Measurements from ENCODE around the gene VAC14.
A peak's percentile ranks its signal among the peaks of the same experiment; 100 is the strongest.
"Not testable (repeated sequence)": the region's sequence is repeated elsewhere in the genome, so short reads cannot be mapped to it uniquely, and the experiment has no call there.

Gene VAC14

DNA sequence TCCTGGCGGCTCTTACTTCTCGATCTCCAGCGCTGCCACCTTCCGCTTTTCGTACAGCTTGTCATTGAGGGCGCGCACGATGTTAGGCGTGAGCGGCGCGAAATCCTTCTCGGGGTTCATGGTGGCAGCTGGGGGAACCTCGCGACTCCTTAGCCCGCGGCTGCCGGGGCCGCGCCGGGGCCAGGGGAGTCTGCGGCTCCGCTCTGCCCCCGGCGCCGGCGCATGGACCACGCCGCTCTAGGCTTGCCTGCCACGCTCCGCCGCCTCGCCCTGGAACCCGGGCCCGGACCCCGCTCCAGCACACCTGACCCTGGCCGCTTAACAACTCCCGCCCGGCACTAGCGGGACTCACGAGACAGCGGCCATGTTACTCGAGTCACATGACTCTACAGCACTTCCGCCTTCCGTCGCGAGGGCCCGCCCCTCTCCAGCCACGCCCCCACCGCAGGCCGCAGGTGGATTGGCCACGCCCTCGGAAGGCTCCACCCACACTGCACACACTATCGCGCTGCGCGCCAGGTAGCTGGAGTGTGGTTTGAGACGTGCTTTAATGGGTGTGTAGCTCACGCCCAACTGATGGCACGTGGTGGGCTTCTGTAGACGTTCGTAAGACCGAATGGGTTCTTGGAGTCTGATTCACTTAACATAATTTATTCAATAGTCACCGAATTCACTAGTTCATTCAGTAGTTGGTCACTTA lies at the start of gene VAC14:
Gene VAC14 (minus strand): TSS at position 378 of the 700 bp plus-strand sequence. CDS start 258 bp downstream, at position 120.
- peak; percentile 97 for DNase-seq (ENCODE audit: extremely low spot score, insufficient read length, low read depth)
- peak; percentile 93 for FAIRE-seq

- not testable (repeated sequence) for DNase-seq (ENCODE audit: extremely low spot score, insufficient read length, low read depth); FAIRE-seq
Observed at GRCh38 chr16:70823498-70824118, 22.6 kb upstream of the VAC14 start.

- DNase-seq (ENCODE audit: extremely low spot score, insufficient read length, low read depth); FAIRE-seq: not testable (repeated sequence)
Observed at GRCh38 chr16:70822734-70823133, 21.8 kb upstream of the VAC14 start.

GRCh38 chr16:70818088-70818487 lies 17.1 kb upstream of the VAC14 start:
- not testable (repeated sequence) for FAIRE-seq; DNase-seq (ENCODE audit: extremely low spot score, insufficient read length, low read depth)

DNA sequence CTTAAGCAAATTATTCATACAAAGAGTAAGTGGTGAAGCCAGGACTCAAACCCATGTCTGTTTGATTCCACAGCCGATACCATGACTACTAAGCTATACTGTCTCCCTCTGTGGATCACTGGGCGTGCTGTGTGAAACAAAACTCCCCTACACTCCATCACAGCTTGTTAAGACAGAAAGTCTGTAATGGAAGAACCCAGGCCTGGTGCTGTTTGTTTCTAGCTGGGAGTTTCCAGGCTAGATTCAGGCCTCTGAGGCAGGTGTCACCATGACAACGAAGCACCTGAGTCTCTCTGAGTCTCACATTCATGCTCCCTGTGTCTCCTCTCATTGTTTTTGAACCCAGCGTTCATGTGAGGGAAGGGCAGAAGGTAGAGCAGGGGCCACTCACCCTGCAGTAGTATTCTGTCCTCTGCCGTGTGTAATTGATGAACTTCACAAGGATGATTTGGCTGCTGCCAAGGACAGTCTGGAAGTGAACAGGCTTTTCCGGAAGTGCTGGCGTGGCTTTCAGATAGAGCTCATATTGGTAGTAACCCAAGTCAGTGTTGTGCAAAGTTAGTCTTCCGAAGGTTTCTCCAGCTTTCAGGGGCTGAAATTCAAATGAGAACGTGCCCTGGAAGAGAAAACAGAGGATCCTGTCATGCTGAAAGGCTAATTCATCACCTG lies 8.6 kb upstream of the VAC14 start:
- FAIRE-seq (no peak), DNase-seq (ENCODE audit: extremely low spot score, insufficient read length, low read depth) (no peak)

DNA sequence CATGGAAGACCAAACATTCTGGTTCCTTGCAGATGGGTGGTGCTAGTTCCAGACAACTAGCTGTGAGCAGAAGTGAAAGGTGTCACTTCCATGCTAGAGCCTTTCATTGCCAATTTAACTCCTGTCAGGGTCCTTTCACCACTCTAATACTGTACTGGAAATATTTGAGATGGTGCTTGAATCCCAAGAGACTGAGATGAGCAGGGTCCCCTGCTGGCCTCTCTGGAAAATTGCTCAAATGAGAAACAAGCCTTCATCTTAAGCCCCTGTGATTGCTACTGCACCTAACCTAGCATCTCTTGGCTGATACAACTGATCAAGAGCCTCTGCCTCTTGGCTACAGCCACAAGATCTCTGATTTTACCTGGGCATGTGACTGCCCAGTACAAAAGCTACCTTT lies 7.4 kb upstream of the VAC14 start:
- FAIRE-seq (no peak), DNase-seq (ENCODE audit: extremely low spot score, insufficient read length, low read depth) (no peak)

- DNase-seq (ENCODE audit: extremely low spot score, insufficient read length, low read depth) (no peak), FAIRE-seq (no peak)
Observed at GRCh38 chr16:70805787-70806186, 4.8 kb upstream of the VAC14 start.

DNA sequence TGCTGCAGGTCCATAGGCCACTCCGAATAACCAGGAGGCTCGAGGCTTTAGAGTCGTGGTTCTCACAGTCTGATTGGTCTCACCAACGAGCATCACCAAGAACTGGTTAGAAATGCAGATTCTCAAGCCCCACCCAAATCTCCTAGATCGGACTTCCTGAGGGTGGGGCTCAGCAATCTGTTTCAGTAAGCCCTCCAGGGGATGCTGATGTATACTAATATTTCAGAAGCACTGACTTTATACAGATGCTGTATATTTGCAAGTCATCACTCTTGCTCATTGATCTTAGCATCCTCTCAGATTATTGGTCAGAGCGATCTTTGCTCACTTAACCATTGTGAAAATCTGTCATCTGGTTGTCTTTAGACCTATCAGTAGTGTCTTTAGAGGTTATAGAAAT lies 4.4 kb upstream of the VAC14 start:
- FAIRE-seq (no peak), DNase-seq (ENCODE audit: extremely low spot score, insufficient read length, low read depth) (no peak)

GRCh38 chr16:70804734-70805169 lies 3.8 kb upstream of the VAC14 start:
- DNase-seq (ENCODE audit: extremely low spot score, insufficient read length, low read depth) (no peak), FAIRE-seq (no peak)

GRCh38 chr16:70804153-70804733 lies 3.3 kb upstream of the VAC14 start:
- DNase-seq (ENCODE audit: extremely low spot score, insufficient read length, low read depth) (no peak), FAIRE-seq (no peak)

- DNase-seq (ENCODE audit: extremely low spot score, insufficient read length, low read depth) (no peak), FAIRE-seq (no peak)
Observed at GRCh38 chr16:70803319-70803718, 2.4 kb upstream of the VAC14 start.

GRCh38 chr16:70801611-70802010 lies 653 bp upstream of the VAC14 start:
- FAIRE-seq (no peak), DNase-seq (ENCODE audit: extremely low spot score, insufficient read length, low read depth) (no peak)

DNA sequence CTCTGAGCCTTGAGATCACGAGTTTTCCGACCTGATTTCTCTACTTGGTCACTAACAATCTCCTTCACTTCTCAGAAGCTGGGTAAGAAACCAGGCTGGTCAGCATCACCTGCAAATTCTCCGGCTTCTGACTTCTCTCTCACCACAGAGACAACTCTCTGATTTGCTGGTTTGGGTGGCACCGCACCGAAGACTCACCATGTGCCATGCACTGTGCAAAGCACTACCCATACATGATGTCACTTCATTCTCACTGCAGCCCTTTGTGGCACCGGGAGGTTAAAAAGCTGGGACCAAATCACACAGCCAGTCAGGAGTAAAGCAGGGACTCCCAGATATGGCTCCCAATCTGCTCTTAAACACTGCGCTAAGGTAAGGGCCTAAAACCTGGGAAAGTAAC lies 647 bp downstream of the VAC14 start:
- DNase-seq (ENCODE audit: extremely low spot score, insufficient read length, low read depth) (no peak), FAIRE-seq (no peak)

- DNase-seq (ENCODE audit: extremely low spot score, insufficient read length, low read depth) (no peak), FAIRE-seq (no peak)
Observed at GRCh38 chr16:70796301-70796700, 4.7 kb downstream of the VAC14 start.

DNA sequence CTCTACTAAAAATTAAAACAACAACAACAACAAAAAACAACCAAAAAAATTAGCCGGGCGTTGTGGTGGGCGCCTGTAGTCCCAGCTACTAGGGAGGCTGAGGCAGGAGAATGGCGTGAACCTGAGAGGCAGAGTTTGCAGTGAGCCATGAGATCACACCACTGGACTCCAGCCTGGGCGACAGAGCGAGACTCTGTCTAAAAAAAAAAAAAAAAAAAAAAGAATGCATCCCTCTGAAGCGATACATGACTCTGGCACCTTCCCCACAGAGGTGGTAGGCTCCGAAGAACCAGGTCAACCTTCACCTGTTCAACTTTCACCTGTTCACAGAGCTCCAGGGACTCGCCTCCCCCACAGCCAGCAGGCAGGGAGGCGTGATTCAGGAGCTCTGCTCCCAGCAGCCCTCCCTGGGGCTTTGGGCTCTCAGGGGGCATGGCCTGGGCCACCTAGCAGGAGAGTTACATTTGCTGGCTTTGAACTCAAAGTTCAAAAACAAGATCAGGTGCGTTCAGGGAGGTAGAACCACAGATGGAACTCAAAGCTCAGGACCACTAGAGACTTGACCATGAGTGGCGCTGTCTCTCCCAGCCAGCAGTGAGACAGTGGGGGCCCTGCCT lies 5.6 kb downstream of the VAC14 start:
- no peak for DNase-seq (ENCODE audit: extremely low spot score, insufficient read length, low read depth)
- no peak for FAIRE-seq

DNA sequence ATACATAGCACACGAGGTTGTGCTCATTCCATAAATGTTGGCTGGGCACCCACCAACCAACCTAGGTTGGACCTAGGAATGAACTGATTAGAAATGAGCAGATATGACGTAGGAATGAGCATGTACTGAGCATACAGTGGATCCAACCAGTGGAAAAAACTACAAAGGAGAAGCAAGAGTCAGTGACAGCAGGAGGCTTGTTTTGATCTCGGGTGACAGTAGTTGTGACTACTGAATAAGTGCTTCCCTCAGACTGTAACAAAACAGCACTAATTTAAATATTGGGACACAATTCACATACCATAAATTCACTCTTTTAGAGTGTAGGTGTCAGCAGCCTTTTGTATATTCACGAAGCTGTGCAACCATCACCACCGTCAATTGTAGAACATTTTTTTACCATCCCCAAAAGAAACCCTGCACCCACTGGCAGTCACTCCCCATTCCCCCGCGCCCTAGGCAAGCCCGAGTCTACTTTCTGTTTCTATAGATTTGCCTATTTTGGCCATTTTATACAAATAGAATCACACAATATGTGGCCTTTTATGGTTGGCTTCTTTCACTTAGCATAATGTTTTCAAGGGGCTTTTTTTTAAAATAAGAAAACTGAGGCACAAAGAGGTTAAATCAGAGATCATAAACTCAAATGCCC lies 7.0 kb downstream of the VAC14 start:
- FAIRE-seq = peak; percentile 83

GRCh38 chr16:70790815-70791214 lies 10.1 kb downstream of the VAC14 start:
- no peak for DNase-seq (ENCODE audit: extremely low spot score, insufficient read length, low read depth)
- no peak for FAIRE-seq

More for the DNA sequence above, 7.0 kb downstream of the VAC14 start:
- DNase-seq (ENCODE audit: extremely low spot score, insufficient read length, low read depth) = no peak

DNA sequence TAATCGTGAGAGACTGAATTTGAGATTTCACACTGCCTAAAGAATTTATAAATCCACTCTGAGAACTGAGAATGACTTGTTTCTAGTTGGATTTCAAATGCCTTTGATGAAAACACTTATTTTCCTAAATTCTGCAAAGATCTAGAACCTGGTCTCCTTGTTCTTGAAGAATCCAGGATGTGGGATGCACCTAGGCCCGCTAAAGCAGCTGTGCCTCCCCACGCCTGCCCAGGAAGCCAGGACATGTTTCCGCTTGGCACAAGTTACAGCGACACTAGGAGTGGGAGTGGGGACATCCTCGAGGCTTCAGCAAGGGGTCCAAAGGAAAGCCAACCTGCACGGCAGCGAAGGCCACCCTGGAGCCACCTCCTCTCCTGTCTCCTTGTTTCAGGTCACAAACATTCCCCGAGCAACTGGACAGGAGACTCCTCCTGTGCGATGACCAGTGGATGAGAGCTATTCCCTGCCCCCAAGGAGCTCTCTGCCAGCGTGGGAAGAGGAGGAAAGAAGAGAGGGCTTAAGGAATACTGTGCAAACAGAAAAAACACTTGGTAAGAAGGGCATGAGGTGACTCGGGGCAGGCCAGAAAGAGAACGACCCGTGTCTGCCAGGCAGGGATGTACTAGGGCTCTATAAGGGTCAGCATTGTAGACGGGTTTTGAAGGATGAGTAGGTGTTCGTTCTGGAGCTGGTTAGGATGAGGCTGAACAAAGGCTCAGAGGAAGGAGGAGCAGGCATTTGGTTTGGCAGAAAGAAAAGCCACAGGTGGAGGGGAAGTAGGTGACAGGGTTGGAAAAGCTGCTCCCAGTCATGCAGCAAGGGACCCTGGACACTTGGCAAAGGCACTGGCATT lies 11.1 kb downstream of the VAC14 start:
- FAIRE-seq = no peak

More for the DNA sequence above, 11.1 kb downstream of the VAC14 start:
- no peak for DNase-seq (ENCODE audit: extremely low spot score, insufficient read length, low read depth)

Data from GM18507 (cell line).